Right lobe of liver (tissue), 4 donors: ENCODE results near the gene IPCEF1.

Source experiments
- CTCF ChIP-seq, 4 donors: fragments of 200-600 bp in 3 of 4; fragments of 450-650 bp in 1 of 4; IDR thresholded peaks; one replicate each; pipeline versions ENCODE4 v1.5.1 to v1.8.0; 2016 to 2022; ENCODE audit warnings: antibody characterized with exemption in 4 of 4, mild to moderate bottlenecking in 2 of 4
- POLR2A ChIP-seq: fragments of 450-650 bp; IDR thresholded peaks from one replicate; pipeline ENCODE4 v1.6.1; 2017; ENCODE audit warnings: antibody characterized with exemption, mild to moderate bottlenecking
- donor health status: DM: no; HTN: no; CAD: no.
- donor health status: DM: no; HTN: no; CAD: no.
- donor health status: DM: no; HTN: yes; CAD: no.

GRCh38 chr6:154228521-154228905 is 128.1 kb downstream of the IPCEF1 start:
- TF ChIP-seq CTCF (IDR thresholded peaks at IDR 0.05) (no peak), POLR2A (no peak)
